Activated T-helper 1 cell treated with anti-CD3 and anti-CD28 coated beads, Interleukin-2, amount 50 U/mL, for 16 hours (primary cell): ENCODE measurements around the gene DOCK11.
"Not testable (repeated sequence)": the region's sequence is repeated elsewhere in the genome, so short reads cannot be mapped to it uniquely, and the experiment has no call there.

Experiments
- DNase-seq, 2 donors: peaks; one replicate each; pipeline ENCODE4 v3.0.0-alpha.2; 2020; ENCODE audit warnings: low read depth in 1 of 2, low spot score in 1 of 2

Gene DOCK11

GRCh38 chrX:118729042-118729652, 233.5 kb downstream of the DOCK11 start:
- DNase-seq = no peak

DNA sequence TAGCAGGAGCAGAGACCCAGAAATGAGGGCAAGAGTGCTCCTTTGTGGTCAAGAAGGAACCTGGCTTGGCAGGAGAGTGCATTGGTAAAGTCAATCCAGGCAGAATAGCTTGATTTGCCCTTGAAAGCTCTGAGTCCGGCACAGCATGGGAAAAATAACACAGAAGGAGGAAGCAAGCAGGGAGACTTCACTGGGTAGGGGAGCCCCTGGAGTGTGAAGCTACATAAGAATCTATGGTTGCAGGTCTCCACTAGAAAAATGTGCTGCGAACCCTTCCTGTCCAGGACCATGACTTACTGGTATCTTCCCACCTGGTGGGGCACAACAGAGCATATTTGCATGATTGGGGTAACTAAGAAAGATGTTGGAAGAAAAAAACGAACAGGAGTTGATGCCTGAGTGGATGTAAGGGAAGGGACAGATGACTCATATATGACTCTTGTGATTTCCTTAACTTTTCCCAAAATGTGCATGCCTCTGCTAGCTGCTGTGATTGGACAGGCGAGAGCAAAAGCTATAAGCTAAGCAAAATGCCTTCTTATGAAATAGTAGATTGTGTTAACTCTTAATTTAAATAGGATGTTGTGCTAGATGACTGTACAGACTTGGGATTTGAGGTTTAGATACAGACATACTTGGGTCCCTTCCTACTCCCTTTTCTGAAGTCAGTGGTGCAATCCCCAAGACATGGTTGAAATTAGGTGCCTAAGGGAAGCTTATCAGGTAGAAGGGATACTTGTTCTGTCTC, 235.1 kb downstream of the DOCK11 start:
- no peak for DNase-seq

DNA sequence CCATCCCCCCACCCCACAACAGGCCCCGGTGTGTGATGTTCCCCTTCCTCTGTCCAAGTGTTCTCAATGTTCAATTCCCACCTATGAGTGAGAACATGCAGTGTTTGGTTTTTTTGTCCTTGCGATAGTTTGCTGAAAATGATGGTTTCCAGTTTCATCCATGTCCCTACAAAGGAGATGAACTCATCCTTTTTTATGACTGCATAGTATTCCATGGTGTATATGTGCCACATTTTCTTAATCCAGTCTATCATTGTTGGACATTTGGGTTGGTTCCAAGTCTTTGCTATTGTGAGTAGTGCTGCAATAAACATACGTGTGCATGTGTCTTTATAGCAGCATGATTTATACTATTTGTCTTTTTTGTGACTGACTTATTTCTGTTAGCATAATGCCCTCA, 236.9 kb downstream of the DOCK11 start:
- not testable (repeated sequence) for DNase-seq

GRCh38 chrX:118734909-118735308, 239.3 kb downstream of the DOCK11 start:
- no peak for DNase-seq
